H1 (cell line): ENCODE data around the gene HOXC11. TPM values are rescaled to one million over a fixed set of nuclear protein-coding genes. Genes with fewer than 3 reads are reported as not detected.

Experiments
- BCL11A ChIP-seq, 2 experiments: IDR thresholded peaks; one replicate each; pipeline ENCODE4 v1.6.1; 2011; ENCODE audit warnings: low read depth in 2 of 2, low read length in 2 of 2, mild to moderate bottlenecking in 2 of 2
- BRCA1 ChIP-seq: IDR thresholded peaks from 2 replicates; pipeline ENCODE4 v1.6.1; 2012; ENCODE audit warnings: low read depth, low read length, improper control_type of control experiment
- JUND ChIP-seq: IDR thresholded peaks from 2 replicates; pipeline ENCODE4 v1.6.1; 2011; ENCODE audit warnings: mild to moderate bottlenecking, improper control_type of control experiment, low read length
- KDM5A ChIP-seq: fragments of 200-600 bp; IDR thresholded peaks from 2 replicates; pipeline ENCODE4 v1.7.1; 2012; ENCODE audit warnings: mild to moderate bottlenecking, low read length, inconsistent platforms, mixed read lengths
- SIX5 ChIP-seq: IDR thresholded peaks from 2 replicates; pipeline ENCODE4 v1.6.1; 2011; ENCODE audit warnings: mild to moderate bottlenecking, low read depth, low read length
- YY1 ChIP-seq: IDR thresholded peaks from 2 replicates; pipeline ENCODE4 v1.6.1; 2011; ENCODE audit warnings: low read depth, mild to moderate bottlenecking, low read length
- polyA plus RNA-seq, 7 experiments: library from polyadenylated mRNA; depleted of rRNA in 3 of 7; stranded (reverse) in 5 of 7; unstranded in 2 of 7; fragments of >200 nt in 5 of 7; fragments of 200-250 nt in 2 of 7; gene quantifications; 1 replicate in 5 of 7; 2 replicates in 1 of 7; 4 replicates in 1 of 7; pipeline versions ENCODE4 v1.2.1 to v1.2.3, GENCODE V29; 2011 to 2013; ENCODE audit warnings: missing spikeins in 2 of 7, mixed read lengths in 2 of 7
- total RNA-seq: library from RNA; stranded (reverse); fragmentation: NEBNext Ultra II Directional; extraction: Animal tissue kit (Norgen Biotek cat#: 25700); gene quantifications from 2 replicates; pipeline ENCODE4 v1.2.1, GENCODE V29; 2021
- TF ChIP-seq, protein P1 (sequence below): IDR thresholded peaks from 2 replicates; pipeline ENCODE4 v1.6.1; 2012; ENCODE audit warnings: inconsistent platforms

HOXC11 gene
- total and polyA plus RNA-seq, 2 of the 8 experiments (the other 6 are each of a cell fraction or from before 2014, with no cell fraction given) = not detected

DNA sequence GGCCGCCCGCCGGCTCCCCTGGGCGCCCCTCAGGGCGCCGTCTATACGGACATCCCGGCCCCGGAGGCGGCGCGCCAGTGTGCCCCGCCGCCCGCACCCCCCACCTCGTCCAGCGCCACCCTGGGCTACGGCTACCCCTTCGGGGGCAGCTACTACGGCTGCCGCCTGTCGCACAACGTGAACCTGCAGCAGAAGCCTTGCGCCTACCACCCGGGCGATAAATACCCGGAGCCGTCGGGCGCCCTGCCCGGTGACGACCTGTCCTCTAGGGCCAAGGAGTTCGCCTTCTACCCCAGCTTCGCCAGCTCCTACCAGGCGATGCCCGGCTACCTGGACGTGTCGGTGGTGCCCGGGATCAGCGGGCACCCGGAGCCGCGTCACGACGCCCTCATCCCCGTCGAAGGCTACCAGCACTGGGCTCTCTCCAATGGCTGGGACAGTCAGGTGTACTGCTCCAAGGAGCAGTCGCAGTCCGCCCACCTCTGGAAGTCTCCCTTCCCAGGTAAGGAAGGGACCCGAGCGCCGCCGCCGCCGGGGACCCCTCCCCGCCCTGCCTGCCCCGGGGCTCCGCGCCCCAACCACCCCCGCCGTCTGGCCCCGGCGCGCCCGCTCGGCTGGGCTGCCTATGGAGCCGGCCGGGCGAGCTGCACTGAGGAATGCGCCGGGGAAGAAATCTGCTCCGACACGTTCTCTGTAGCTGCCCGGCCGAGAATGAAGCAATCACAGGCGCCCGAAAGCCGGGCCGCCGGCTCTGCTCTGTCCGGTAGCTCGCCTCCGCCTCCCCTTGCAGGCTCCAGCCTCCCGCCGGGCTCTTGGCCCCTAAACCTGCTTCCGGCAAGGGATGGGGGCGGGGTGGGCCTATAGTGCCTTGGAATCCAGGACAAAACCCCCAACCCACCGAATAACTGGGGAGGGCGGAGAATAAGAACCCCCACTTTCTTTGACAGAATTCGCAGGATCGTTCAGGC lies 33.5 kb upstream of the HOXC11 start (continued):
- TF ChIP-seq BRCA1 = no peak
- TF ChIP-seq KDM5A = no peak
- no peak for TF ChIP-seq BCL11A (IDR thresholded peaks at IDR 0.05; ENCODE audit: low read depth in 2 of 2, low read length in 2 of 2)
- TF ChIP-seq, protein P1, sequence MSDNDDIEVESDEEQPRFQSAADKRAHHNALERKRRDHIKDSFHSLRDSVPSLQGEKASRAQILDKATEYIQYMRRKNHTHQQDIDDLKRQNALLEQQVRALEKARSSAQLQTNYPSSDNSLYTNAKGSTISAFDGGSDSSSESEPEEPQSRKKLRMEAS = no peak; the same call in 1 of the 2 replicates
- TF ChIP-seq JUND = no peak
- no peak for TF ChIP-seq YY1
- TF ChIP-seq SIX5 = no peak
